Neural progenitor cell (in vitro differentiated cells): Measurements from ENCODE around the gene GASK1B.

Experiments
- CTCF ChIP-seq: fragments of 200-600 bp; sonication (generic); IDR thresholded peaks from 2 replicates; pipeline ENCODE4 v1.5.1; 2017; ENCODE audit warnings: antibody characterized with exemption, mild to moderate bottlenecking
- EZH2 ChIP-seq: fragments of 200-600 bp; sonication (generic); IDR thresholded peaks from 2 replicates; pipeline ENCODE4 v1.6.1; 2017; ENCODE audit warnings: antibody characterized with exemption, mild to moderate bottlenecking, moderate library complexity

- TF ChIP-seq EZH2 (no peak), CTCF (no peak)
Measured at GRCh38 chr4:158202481-158202880, 29.7 kb upstream of the GASK1B start.
